Measurements from ENCODE around the gene NFIA.

Gene NFIA

GRCh38 chr1:61157468-61157987 lies 75.2 kb downstream of the NFIA start:
- Histone ChIP-seq H3K4me1 (ENCODE audit: insufficient read depth, low read length) (no peaks in the 10 kb centered on the region), H3K9me3 (ENCODE audit: low read length) (no peaks in the 10 kb centered on the region), H2AFZ (ENCODE audit: low read depth, low read length) (no peak overlapping the region), H3K4me3 (ENCODE audit: low read length) (no peak overlapping the region), H3K36me3 (ENCODE audit: insufficient read depth, low read length) (no peaks in the 10 kb centered on the region), H3K27me3 (ENCODE audit: insufficient read depth, low read length) (no peaks in the 10 kb centered on the region)

- Histone ChIP-seq H3K4me1 (ENCODE audit: insufficient read depth, low read length) (no peaks in the 10 kb centered on the region), H3K36me3 (ENCODE audit: insufficient read depth, low read length) (no peaks in the 10 kb centered on the region), H3K27me3 (ENCODE audit: insufficient read depth, low read length) (no peaks in the 10 kb centered on the region), H2AFZ (ENCODE audit: low read depth, low read length) (no peak overlapping the region), H3K4me3 (ENCODE audit: low read length) (no peak overlapping the region), H3K9me3 (ENCODE audit: low read length) (no peaks in the 10 kb centered on the region)
Measured at GRCh38 chr1:61158591-61158990, 76.2 kb downstream of the NFIA start.

GRCh38 chr1:61160526-61160925 lies 78.2 kb downstream of the NFIA start:
- Histone ChIP-seq H3K36me3 (ENCODE audit: insufficient read depth, low read length) (no peaks in the 10 kb centered on the region), H3K4me1 (ENCODE audit: insufficient read depth, low read length) (no peaks in the 10 kb centered on the region), H3K9me3 (ENCODE audit: low read length) (no peaks in the 10 kb centered on the region), H3K4me3 (ENCODE audit: low read length) (no peak overlapping the region), H3K27me3 (ENCODE audit: insufficient read depth, low read length) (no peaks in the 10 kb centered on the region), H2AFZ (ENCODE audit: low read depth, low read length) (no peak overlapping the region)

- Histone ChIP-seq H3K36me3 (ENCODE audit: insufficient read depth, low read length) (no peaks in the 10 kb centered on the region), H2AFZ (ENCODE audit: low read depth, low read length) (no peak overlapping the region), H3K9me3 (ENCODE audit: low read length) (no peaks in the 10 kb centered on the region), H3K27me3 (ENCODE audit: insufficient read depth, low read length) (no peaks in the 10 kb centered on the region), H3K4me1 (ENCODE audit: insufficient read depth, low read length) (no peaks in the 10 kb centered on the region), H3K4me3 (ENCODE audit: low read length) (no peak overlapping the region)
Measured at GRCh38 chr1:61162520-61163258, 80.3 kb downstream of the NFIA start.

GRCh38 chr1:61163355-61163754 lies 81.0 kb downstream of the NFIA start:
- Histone ChIP-seq H3K4me3 (ENCODE audit: low read length) (no peak overlapping the region), H2AFZ (ENCODE audit: low read depth, low read length) (no peak overlapping the region), H3K27me3 (ENCODE audit: insufficient read depth, low read length) (no peaks in the 10 kb centered on the region), H3K9me3 (ENCODE audit: low read length) (no peaks in the 10 kb centered on the region), H3K36me3 (ENCODE audit: insufficient read depth, low read length) (no peaks in the 10 kb centered on the region), H3K4me1 (ENCODE audit: insufficient read depth, low read length) (no peaks in the 10 kb centered on the region)

- Histone ChIP-seq H3K4me1 (ENCODE audit: insufficient read depth, low read length) (no peaks in the 10 kb centered on the region), H2AFZ (ENCODE audit: low read depth, low read length) (no peak overlapping the region), H3K27me3 (ENCODE audit: insufficient read depth, low read length) (no peaks in the 10 kb centered on the region), H3K36me3 (ENCODE audit: insufficient read depth, low read length) (no peaks in the 10 kb centered on the region), H3K4me3 (ENCODE audit: low read length) (no peak overlapping the region), H3K9me3 (ENCODE audit: low read length) (no peaks in the 10 kb centered on the region)
Measured at GRCh38 chr1:61165402-61165801, 83.0 kb downstream of the NFIA start.

GRCh38 chr1:61167309-61167708 lies 84.9 kb downstream of the NFIA start:
- no peaks in the 10 kb centered on the region for H3K27me3 ChIP-seq (ENCODE audit: insufficient read depth, low read length)
- no peaks in the 10 kb centered on the region for H3K9me3 ChIP-seq (ENCODE audit: low read length)
- H3K36me3 ChIP-seq (ENCODE audit: insufficient read depth, low read length): no peaks in the 10 kb centered on the region
- no peaks in the 10 kb centered on the region for H3K4me1 ChIP-seq (ENCODE audit: insufficient read depth, low read length)
- no peak overlapping the region for H3K4me3 ChIP-seq (ENCODE audit: low read length)
- no peak overlapping the region for H2AFZ ChIP-seq (ENCODE audit: low read depth, low read length)

GRCh38 chr1:61169045-61169444 lies 86.7 kb downstream of the NFIA start:
- Histone ChIP-seq H3K9me3 (ENCODE audit: low read length) (no peaks in the 10 kb centered on the region), H3K4me1 (ENCODE audit: insufficient read depth, low read length) (no peaks in the 10 kb centered on the region), H3K4me3 (ENCODE audit: low read length) (no peak overlapping the region), H2AFZ (ENCODE audit: low read depth, low read length) (no peak overlapping the region), H3K36me3 (ENCODE audit: insufficient read depth, low read length) (no peaks in the 10 kb centered on the region), H3K27me3 (ENCODE audit: insufficient read depth, low read length) (no peaks in the 10 kb centered on the region)

- Histone ChIP-seq H3K9me3 (ENCODE audit: low read length) (no peaks in the 10 kb centered on the region), H3K27me3 (ENCODE audit: insufficient read depth, low read length) (no peaks in the 10 kb centered on the region), H3K4me3 (ENCODE audit: low read length) (no peak overlapping the region), H2AFZ (ENCODE audit: low read depth, low read length) (no peak overlapping the region), H3K36me3 (ENCODE audit: insufficient read depth, low read length) (no peaks in the 10 kb centered on the region), H3K4me1 (ENCODE audit: insufficient read depth, low read length) (no peaks in the 10 kb centered on the region)
Measured at GRCh38 chr1:61169634-61170033, 87.3 kb downstream of the NFIA start.

- no peaks in the 10 kb centered on the region for H3K9me3 ChIP-seq (ENCODE audit: low read length)
- no peaks in the 10 kb centered on the region for H3K4me1 ChIP-seq (ENCODE audit: insufficient read depth, low read length)
- H3K36me3 ChIP-seq (ENCODE audit: insufficient read depth, low read length): no peaks in the 10 kb centered on the region
- H2AFZ ChIP-seq (ENCODE audit: low read depth, low read length): no peak overlapping the region
- no peak overlapping the region for H3K4me3 ChIP-seq (ENCODE audit: low read length)
- H3K27me3 ChIP-seq (ENCODE audit: insufficient read depth, low read length): no peaks in the 10 kb centered on the region
Measured at GRCh38 chr1:61170328-61171238, 88.2 kb downstream of the NFIA start.

GRCh38 chr1:61171346-61171745 lies 89.0 kb downstream of the NFIA start:
- no peak overlapping the region for H2AFZ ChIP-seq (ENCODE audit: low read depth, low read length)
- H3K9me3 ChIP-seq (ENCODE audit: low read length): no peaks in the 10 kb centered on the region
- H3K4me3 ChIP-seq (ENCODE audit: low read length): no peak overlapping the region
- H3K27me3 ChIP-seq (ENCODE audit: insufficient read depth, low read length): no peaks in the 10 kb centered on the region
- no peaks in the 10 kb centered on the region for H3K36me3 ChIP-seq (ENCODE audit: insufficient read depth, low read length)
- H3K4me1 ChIP-seq (ENCODE audit: insufficient read depth, low read length): no peaks in the 10 kb centered on the region

GRCh38 chr1:61171974-61172373 lies 89.6 kb downstream of the NFIA start:
- Histone ChIP-seq H3K4me1 (ENCODE audit: insufficient read depth, low read length) (no peaks in the 10 kb centered on the region), H2AFZ (ENCODE audit: low read depth, low read length) (no peak overlapping the region), H3K27me3 (ENCODE audit: insufficient read depth, low read length) (no peaks in the 10 kb centered on the region), H3K36me3 (ENCODE audit: insufficient read depth, low read length) (no peaks in the 10 kb centered on the region), H3K4me3 (ENCODE audit: low read length) (no peak overlapping the region), H3K9me3 (ENCODE audit: low read length) (no peaks in the 10 kb centered on the region)

GRCh38 chr1:61173118-61173517 lies 90.8 kb downstream of the NFIA start:
- H3K27me3 ChIP-seq (ENCODE audit: insufficient read depth, low read length): no peaks in the 10 kb centered on the region
- H3K4me1 ChIP-seq (ENCODE audit: insufficient read depth, low read length): no peaks in the 10 kb centered on the region
- H2AFZ ChIP-seq (ENCODE audit: low read depth, low read length): no peak overlapping the region
- H3K36me3 ChIP-seq (ENCODE audit: insufficient read depth, low read length): no peaks in the 10 kb centered on the region
- no peak overlapping the region for H3K4me3 ChIP-seq (ENCODE audit: low read length)
- no peaks in the 10 kb centered on the region for H3K9me3 ChIP-seq (ENCODE audit: low read length)
